Measurements from ENCODE around the gene LSM3.
"Not testable (repeated sequence)": the region's sequence is repeated elsewhere in the genome, so short reads cannot be mapped to it uniquely, and the experiment has no call there.

The LSM3 gene

DNA sequence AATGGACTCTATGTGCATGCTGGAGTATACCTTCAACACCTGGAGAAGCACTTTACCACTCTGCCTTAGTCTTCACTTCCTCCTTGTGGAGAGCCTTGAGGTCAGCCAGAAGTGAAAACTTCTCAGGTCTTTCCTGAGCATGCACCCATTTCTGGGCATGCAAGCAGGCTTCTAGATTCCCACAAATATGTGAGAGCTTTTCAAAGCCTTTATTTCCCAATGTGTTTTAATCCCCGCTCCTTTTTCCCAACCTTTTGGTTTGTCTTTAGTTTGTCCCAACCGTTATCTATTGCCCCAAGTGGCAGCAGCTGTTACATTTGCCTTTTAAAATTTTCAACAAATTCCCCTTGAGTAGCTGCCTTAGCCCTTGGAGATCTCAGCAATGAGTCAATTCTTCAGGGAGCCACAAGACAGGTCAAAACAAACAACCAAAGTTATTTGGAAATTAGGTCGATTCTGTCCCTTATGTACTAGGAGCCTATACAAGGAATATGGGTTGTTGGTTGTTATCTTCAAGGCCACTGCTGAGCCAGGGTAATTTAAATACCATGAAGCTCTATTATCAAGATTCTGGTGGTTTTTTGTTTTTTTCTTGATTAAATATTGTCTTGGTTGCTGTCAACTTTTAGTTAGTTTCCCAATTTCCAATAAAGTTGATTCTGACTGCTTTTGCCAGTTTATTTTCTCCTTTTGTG lies 44.4 kb downstream of the LSM3 start:
- DNase-seq (ENCODE audit: low spot score): no peak

DNA sequence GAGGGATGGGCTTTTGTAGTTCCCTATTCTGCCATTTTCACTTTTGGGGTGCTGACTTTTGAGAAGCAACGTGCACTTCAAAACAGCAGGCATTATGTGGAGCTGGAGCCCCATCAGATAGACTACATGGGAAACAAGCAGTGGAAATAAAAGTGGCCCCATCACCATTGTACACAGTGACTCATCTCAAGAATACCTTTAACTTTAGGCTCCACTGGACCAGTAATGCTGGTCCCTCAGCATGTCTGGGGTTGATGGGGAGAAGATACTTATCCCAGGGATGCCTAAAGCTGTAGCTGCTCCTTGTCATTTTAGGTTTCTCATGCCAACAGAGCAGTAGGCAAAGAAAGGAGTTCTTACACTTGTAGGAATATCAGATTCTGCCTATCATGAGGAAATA lies 45.0 kb downstream of the LSM3 start:
- DNase-seq (ENCODE audit: low spot score): no peak

DNA sequence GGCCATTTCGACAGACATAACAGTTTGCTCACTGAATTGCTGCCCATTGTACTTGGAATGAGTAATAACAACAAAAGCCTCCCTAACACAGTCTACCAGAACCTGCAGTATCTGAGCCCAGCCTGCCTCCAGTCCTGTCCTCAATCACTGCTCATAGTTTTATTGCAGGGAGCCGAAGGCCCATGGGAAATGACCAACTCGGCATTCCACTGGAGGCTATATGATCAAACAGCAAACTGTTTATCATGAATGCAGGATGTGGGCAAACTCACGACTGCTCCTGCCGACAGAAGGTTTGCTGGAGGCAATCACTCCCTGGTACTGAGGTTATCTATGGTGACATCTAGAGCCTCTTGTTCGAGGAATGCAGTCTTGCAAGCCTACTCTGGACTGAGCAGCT lies 46.3 kb downstream of the LSM3 start:
- DNase-seq (ENCODE audit: low spot score): no peak

DNA sequence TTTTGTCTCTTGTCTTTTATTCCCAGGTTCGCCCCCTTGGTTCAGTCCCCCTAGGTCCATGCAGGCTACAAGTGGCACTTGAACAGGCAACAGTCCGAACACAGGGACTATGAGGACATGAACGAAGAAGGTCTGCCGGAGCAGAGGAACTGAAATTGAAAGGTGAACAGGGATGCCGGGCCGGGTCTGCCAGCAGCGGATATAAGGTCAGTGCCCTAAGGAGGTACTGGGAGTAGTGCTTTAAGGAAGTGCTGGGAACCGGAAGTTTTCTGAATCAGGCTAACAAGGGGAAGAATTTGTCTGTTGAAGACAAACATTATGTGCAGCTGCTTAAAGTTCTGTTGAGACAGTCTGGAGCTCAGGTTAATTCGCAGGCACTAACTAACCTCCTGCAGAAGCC lies 46.8 kb downstream of the LSM3 start:
- DNase-seq (ENCODE audit: low spot score): no peak

DNA sequence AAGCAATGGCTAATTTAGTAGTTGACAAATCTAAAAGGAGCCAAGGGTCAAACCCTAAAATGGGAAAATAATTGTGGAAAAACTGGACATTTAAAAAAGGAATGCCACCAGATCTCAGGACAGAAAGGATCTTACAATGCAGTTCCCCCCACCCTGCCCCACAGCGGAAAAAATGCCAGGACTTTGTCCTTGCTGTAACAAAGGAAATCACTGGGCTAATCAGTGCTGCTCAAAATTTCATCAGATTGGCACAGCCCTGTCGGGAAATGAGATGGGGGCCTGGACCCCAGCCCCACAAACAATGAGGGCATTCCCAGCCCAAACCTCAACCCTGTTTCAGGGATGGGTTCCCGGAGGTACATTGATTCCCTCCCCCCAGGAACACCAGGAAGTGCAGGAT lies 47.7 kb downstream of the LSM3 start:
- not testable (repeated sequence) for DNase-seq (ENCODE audit: low spot score)

DNA sequence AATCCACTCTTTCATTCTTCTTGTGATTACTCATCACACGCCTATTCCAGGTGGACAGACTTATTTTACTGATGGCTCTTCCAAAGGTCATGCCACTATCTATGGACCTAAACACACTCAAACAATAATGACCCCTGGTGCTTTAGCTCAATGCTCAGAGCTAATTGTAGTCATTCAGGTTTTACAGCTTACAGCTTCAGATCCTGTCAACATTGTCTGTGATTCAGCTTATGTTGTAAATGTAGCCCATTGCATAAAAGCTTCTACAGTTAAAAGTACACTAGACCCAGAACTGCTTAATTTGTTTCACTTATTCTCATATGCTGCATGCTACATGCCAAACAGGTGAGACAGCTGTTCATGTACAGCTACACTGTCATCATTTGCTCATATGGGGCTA lies 49.2 kb downstream of the LSM3 start:
- DNase-seq (ENCODE audit: low spot score): no peak

DNA sequence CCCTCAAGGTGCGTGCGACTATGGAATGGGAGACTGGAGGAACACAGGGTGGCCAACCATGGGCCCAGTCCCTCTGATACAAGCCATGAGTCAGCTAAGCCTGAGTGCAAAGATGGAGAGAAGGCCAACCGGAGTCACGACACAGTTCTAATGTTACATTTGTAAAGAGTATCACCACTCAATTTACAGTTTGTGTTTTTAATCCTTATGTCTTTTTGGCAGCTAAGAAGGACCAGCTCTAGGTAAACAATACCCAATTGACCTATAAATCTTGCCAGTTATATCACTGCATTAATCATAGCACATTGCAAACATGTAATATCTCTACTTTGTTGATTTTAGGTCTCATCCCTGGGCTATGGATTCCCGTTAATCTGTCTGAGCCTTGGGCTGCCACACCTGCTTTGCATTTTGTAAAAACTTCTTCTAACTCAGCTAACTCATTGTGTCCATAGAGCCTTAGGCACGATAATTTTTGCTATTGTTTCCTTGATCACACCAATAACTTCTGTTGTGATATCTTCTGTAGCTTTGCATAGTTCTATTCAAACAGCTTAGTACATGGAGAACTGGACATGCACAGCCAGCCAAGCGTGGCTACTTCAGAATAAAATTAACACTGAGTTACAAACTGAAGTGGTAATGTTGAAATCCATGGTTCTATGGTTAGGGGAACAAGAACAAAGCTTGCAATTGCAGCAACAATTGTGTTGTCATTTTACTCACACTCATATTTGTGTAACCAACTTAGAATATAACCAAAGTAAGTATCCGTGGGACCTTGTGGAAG lies 50.3 kb downstream of the LSM3 start:
- no peak for DNase-seq (ENCODE audit: low spot score)

DNA sequence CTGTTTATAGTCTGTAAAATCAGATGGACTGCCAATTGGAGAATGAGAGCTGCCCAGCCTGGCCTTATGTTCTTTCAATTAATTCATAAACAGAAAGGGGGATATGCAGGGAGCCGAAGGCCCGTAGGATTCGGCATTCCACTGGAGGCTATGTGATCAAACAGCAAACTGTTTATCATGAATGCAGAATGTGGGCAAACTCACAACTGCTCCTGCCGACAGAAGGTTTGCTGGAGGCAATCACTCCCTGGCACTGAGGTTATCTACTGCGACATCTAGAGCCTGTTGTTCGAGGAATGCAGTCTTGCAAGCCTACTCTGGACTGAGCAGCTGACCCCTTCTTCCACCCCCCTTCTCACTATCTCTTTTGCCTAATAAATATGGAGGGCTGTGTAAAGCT lies 51.1 kb downstream of the LSM3 start:
- DNase-seq (ENCODE audit: low spot score): not testable (repeated sequence)

DNA sequence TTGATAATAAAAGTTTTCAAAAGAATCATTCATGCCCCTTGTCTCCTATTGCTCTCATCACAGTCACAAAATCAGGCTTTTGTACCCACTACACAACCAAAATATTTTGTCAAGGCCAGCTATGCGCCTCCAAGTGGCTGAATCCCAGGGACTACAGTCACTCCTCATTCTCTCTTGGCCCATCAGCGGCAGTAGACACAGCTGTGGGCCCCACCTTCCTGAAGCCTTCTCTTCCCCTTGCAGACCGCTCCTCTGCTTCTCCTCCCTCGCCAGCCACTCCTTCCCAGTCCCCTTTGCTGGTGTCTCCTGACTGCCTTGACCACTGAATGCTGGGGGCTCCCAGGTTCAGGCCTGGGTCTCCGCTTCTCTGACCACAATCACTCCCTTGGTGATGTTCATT lies 52.1 kb downstream of the LSM3 start:
- no peak for DNase-seq (ENCODE audit: low spot score)

DNA sequence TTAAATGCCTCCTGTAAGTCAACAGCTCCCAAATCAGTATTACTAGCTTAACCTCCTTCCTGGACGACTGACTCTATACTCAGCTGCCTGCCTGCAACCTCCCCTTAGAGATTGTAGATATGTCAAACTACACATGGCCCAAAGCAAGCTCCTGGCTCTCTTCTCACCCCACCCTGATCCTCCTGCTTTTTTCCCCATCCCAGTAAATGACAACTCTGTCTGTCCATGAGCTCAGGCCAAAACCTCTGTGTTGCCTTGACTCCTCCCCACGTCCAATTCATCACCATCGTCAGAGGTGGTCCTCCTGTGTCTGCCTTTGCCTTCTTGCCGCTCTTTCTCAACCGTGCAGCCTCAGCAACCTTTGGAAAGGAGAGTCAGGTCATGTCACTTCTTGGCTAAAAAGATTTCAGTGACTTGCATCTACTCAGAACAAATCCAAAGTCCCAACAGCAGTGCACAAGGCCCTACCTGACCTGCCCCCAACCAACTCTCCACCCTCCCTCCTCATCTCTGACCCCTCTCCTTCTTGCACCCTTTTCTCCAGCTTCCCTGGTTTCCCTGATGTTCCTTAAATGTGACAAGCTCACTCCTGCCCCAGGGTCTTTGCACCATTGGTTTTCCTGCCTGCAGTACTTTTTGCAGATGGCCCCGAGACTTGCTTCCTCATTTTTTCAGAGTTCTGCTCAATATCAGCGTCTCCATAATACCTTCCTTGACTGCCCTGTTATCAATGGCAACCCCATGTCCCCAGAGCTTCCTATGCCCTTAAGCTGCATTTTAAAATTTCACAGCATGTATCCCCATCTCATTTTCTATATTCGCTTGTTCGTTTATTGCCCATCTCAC lies 52.8 kb downstream of the LSM3 start:
- no peak for DNase-seq (ENCODE audit: low spot score)

DNA sequence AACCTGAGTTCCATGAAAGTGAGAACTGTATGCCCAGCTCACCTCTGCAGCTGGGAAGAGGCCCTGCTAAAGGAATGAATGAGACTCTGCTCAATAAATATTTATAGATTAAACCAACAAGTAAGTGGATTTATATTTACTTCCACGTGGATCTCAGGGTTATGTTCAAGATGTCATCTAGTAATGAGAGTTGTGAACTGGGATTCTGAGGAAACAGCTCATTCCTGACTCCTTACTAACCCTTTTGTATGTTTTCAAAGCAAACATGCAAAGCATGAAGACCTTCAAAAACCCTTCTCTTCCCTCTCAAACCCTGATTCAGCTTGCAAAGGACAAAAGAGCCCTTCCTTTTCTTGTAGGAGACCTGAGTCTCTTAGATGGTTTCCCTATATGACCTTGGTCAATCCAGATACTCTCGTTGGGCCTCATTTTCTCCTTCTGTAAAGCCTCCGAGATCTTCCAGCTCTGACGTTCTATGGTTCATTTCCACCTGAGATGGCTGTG lies 53.4 kb downstream of the LSM3 start:
- DNase-seq (ENCODE audit: low spot score): no peak

DNA sequence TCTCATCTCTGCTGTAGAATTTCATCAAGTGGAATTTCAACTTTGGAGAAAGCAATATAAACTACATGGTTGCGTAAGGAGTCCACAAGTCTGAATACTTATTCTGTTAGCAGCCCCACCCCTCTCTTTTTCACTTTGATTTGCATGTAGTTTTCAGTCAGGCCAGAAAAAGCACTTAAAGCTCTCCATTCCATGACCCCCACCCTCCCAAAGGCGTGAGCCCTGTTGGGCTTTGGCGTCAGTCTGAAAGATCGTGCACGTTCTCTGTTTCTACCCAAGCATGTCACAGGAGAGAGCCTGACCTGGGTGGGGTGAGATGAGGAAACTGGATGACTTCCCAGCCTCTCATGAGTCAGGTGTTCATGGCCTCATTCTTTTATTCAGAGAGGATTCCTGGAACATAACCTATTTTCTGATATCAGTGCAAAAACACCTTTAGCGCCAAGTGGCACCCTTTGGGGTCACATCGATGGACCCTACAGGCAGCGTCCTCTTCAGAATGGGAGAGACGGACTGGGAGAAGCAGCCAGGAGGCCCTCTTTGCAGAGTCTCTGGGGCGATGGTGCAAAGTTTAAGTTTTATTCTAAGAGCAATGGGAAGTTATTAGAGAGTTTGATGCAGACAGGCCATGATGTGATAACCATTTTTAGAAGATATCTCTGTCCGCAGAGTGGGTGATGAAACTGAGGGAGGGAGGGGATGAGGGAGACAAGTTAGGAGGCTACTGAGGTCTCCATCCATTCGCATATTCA lies 55.8 kb downstream of the LSM3 start:
- no peak for DNase-seq (ENCODE audit: low spot score)

DNA sequence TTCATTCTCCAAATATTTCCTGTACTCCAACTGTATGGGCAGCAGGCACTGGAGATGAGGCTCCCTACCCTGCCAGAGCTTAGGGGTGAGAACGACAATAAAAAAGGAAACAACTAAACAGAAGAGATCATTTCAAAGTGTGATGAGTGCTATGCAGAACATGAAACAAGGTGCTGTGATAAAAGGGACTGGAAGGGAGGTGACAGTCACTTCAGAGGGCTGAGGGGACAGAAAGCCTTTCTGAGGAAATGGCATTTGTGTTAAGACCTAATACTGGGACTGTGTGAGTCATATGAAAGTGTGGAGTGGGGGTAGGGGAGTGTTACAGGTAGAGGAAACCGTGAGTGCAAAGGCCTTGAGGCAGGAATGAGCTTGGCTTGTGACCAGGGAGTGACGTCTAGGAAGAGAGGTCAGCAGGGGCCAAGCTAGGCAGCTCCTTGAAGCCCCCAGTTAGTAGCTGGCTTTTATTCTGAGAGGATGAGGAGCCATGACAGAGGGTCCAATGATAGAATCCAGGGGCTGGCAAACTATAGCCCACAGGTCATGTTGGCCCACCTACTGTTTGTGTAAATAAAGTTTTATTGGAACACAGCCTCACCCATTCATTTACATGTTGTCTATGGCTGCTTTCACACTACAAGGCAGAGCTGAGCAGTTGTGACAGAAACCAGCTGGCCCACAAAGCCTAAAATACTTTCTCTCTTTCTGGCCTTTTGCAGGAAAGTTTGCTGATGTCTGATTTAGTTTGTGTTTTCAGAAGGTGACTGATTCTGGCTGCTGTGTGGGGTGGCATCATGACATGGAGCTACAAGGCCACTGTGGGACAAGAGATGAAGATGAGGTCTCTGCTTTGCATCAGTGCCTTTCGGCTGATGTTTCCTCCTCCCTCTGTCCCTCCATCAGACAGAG lies 56.6 kb downstream of the LSM3 start:
- DNase-seq (ENCODE audit: low spot score): no peak

DNA sequence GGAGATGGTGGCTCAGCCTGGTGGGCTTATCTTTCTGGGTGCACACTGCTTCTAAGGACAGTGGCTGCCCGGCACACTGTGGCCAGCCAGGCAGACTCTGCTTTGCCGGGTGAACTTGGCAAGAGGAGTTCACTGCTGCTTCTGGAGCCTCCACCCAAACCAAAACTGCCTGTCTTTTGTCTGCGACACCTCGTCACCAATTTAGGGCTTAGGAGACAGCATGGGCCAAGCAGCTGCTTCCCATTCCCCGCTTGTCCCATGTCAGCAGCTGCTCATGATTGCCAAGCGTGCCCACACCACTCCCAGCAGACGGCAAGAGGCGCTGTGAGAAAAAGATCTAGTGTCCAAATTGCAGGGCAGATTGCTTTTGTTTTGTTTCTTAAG lies 57.3 kb downstream of the LSM3 start:
- no peak for DNase-seq (ENCODE audit: low spot score)

DNA sequence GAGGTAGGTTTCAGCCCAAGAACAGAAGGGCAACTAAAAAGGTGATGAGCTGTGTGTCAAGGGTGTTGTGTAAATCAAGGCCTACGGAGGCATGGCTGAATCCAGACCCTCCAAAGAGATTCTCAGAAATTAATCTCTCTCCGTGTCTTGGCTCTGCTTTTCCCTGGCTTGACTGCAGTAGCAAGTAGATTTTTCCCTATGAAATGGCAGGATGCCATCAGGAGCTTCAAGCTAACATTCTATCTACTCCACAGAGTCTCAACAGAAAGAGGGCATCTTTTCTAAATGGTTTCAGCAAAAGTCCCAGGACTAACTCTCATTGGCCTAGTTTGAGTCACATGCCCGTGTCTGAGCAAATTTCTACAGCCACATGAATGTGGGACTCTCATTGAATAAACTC lies 58.3 kb downstream of the LSM3 start:
- DNase-seq (ENCODE audit: low spot score): no peak

DNA sequence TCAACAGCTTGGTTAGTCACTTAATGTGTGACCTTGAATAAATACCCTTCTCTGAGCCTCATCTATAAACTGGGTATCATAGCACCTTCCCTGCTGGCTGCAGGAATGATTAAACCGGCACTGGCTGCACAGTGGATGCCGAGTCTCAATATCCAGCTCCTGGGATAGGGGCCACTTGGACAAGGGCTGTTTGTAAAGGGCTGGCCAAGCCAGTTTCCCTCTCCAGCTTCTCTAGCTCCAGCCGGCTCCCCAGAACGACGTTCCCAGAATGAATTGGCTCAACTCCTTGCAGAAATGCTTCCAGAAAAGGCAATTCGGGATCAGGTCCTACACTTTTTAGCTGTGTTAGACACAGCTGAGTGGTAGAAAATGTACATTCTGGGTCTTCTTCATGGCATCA lies 58.8 kb downstream of the LSM3 start:
- DNase-seq (ENCODE audit: low spot score): no peak

DNA sequence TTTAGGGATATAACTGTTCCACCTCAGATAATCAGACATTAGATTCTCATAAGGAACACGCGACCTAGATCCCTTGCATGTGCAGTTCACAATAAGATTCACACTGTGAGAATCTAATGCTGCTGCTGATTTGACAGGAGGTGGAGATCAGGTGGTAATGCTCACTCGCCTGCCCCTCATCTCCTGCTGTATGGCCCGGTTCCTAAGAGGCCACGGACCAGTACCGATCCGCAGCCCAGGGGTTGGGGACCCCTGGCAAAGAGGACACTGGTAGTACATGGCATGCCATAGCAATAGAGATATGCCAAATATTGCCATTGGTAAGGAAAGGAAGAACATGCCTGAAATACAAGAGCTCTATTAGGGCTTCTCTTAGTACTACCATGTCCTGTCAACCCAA lies 59.7 kb downstream of the LSM3 start:
- no peak for DNase-seq (ENCODE audit: low spot score)

DNA sequence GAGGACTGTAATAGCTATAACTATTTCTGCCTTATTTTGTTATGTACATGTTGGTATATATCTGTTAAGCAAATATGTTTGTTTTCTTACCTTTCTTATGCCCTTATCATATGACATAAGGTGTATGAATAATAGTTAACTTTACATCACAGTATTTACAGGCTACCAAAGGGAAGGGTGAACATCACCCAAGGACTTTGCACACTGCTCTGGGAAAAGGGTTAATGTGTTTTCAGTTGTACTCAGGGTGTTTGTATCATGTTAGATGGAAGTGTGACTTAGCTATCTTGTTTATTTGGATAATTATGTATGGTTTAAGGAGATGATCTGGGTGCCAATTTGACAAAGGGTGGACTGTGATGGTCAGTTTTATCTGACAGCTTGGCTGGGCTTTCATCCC lies 60.3 kb downstream of the LSM3 start:
- no peak for DNase-seq (ENCODE audit: low spot score)

DNA sequence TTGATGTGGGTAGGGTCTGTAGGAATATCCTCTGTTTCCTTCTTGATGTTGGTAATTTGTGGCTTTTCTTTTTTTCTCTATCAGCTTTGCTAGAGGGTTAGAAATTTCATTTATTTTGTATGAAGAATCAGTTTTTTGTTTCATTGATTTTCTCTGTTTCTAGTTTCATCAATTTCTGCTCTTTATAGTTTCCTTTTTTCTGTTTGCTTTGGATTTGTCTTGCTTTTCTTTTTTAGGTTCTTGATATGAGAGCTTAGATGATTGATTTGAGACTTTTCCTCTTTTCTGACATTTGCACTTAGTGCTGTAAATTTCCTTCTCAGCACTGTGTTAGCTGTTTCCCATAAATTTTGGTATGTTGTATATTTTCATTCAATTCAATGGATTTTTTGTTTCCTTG lies 61.3 kb downstream of the LSM3 start:
- no peak for DNase-seq (ENCODE audit: low spot score)

DNA sequence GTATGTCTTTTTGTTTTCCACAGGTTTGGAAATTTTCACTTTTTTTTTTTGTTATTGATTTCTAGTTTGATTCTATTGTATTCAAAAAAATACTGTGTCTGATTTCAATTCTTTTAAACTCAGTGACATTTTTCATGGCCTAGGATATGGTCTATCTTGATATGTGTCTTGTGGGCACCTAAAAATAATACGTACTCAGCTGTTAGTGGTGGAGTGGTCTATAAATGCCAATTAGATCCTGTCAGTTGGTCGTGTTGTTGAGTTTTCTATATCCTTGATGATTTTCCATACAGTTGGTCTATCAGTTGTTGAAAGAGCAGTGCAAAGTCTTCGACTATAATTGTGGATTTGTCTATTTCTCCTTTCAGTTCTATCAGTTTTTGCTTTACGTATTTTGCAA lies 61.7 kb downstream of the LSM3 start:
- DNase-seq (ENCODE audit: low spot score): no peak

DNA sequence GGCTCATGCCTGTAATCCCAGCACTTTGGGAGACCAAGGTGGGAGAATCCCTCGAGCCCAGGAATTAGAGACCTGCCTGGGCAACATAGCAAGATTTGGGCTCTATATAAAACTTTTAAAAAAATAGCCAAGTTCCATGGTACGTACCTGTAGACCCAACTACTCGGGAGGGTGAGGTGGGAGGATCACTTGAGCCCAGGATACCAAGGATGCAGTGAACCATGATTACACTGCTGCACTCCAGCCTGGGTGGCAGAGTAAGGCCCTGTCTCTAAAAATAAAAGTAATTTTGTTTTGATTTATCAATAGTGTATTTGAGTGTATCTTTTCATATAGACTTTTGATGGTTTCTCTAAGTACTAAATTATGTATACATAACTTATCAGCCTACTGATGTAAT lies 63.1 kb downstream of the LSM3 start:
- no peak for DNase-seq (ENCODE audit: low spot score)

Measured in HuH-7 (cell line).